Stimulated activated CD8-positive, alpha-beta memory T cell treated with anti-CD3 and anti-CD28 coated beads, Interleukin-15, amount 100 ng/mL, for 4 hours (primary cell): Measurements from ENCODE around the gene TRIM3.

ENCODE experiments used
- DNase-seq, 2 donors: peaks; one replicate each; pipeline ENCODE4 v3.0.0-alpha.2; 2020; ENCODE audit warnings: low read depth in 2 of 2

The TRIM3 gene

DNA sequence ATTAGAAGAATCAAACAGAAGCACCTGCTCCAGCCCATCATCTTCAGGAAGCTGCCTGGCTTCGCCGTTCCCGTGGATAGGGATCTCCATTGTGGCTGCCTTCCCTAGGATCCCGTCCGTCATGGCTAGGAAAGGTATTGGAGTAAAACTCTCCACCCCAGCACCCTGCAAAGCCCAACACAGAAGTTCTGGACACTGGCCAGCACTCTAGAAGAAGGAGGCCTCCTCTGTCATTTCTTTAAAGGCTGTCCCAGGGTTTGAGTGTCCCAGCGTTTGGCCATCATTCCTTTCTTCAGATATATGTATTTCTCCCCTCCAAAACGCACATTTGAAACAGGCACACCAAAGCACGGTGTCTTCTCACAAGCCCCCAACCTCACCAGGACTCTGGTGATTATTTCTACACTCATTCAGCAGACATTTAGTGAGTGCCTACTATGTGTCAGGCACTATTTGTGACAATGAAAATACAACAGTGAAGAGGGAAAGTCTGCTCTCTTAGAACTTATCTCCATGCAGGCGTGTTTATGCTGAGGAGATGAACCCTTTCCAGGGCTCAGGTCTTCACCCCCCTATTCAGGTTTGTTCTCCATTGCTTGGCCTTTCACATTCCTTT lies 6.7 kb upstream of the TRIM3 start:
- DNase-seq = no peak

GRCh38 chr11:6476571-6476970 lies 2.8 kb upstream of the TRIM3 start:
- no peak for DNase-seq

DNA sequence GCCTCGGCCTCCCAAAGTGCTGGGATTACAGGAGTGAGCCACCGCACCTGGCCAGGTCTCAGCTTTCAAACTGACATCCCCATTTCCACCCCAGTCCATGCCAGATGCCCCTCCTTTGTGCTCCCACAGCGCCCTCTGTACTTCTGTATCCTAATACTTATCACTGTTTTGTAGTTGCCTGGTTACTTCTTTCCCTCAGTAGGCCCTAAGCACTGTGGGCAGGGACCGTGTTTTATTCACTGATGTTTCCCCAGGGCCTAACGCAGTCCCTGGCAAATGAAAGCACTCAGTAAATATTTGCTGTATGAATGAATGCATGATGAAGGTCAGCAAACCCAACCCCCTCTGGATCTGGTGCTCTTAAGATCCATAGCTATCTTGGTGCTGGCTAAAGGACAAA lies 2.2 kb upstream of the TRIM3 start:
- DNase-seq = no peak

DNA sequence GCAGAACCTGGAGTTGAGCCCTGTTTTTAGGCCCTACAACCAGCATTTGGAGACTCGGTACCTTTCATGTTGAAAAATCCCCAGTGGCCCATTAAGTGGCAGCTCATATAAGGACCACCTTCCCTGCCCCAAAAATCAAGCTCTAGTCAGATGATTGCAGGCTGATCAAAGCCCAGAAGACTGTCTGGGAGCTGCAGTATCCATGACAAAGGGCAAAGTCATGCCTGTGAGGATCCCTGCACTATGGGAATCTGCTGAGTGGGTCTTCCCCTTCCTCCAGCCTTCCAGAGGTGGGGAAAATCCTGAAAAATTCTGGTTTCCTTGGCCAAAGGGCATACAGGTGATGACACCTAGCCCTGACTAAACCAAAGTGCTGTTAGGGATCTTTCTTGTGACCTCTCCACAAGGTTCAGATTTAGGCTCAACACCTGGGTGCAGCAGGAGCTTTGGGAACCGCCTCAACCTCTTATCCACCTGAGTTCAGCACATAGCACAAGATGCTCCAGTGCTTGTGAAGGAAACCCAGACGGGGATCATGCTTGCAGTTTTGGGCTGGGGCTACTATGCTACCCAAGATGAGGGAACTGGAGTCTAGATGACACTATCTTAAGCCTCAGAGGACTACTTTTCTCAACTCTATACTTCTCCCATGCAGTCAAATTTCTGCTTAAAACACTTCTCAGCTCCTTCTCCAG lies 1.2 kb upstream of the TRIM3 start:
- DNase-seq = no peak

GRCh38 chr11:6474413-6474792 lies 662 bp upstream of the TRIM3 start:
- DNase-seq = no peak

DNA sequence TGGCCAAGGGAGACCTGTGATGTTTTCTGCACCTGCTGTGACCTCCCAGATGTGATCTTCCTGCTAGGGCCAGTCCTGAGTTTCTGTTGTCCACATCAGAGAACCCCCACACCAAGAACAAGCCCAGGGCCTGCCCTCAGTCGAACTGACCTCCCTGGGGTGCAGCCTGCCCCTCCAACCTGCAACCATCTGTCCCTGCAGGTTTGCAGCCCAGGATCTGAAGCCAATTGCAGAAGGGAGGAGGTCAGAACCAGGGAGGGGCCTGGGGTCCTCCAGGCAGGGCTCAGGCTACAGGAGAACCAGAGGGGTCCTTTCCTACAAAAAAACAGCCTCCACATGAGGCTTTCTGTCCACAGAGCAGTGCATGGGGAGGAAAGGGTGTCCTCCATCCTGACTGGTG lies 807 bp downstream of the TRIM3 start:
- no peak for DNase-seq

DNA sequence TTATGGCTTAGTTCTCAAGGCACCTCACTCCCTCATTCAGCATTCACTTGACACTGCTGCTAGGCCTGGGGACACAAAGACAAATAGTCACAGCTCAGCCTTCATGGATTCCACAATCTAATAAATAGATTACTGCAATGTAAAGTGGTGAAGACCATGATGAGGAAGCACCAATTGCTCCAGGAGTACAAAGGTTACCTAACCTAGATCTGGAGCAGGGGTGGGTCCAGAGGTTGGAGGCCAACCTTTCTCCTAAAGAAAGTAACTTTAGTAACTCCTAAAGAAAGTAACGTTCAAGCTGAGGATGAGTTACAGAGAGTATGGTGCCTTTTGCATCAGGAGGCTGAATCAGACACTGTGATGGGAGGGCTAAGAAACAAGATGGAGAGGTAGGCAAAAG lies 4.1 kb downstream of the TRIM3 start:
- DNase-seq = no peak

DNA sequence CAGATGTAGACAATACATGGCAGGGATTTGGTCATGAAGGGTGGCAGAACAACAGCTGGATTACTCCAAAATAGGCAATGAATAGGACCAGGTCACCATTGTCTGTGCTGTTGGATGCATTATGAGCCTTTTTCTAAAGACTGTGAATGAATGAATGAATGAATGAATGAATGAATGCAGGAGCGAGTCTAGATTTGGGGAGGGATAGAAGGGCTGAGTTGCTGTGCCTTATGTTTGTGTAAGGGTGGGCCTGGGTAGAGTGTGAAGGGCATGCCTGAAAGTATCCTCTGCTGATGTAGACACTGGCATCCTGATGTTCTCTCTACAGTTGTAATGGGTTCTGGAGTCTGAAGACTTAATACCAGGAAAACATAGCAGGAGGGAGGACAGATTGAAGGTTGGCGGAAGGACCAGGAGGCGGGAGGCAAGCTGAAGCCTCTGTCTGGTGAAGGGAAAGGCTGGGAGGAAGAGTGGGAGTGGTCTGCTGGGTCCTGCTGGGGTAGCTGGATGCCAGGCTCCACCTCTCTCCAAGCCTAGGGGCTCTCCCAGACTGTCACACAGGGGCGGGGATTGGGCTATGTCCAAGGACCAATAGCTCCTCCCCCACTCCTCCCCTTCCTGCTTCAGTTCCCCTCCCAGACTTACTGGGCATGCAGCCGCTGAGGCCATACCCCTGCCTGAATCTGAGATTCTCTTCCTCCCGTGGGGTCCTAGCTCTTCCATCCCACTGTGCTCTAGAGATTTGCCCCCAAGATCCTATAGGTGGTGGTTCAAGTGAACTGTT lies 4.8 kb downstream of the TRIM3 start:
- DNase-seq = no peak

DNA sequence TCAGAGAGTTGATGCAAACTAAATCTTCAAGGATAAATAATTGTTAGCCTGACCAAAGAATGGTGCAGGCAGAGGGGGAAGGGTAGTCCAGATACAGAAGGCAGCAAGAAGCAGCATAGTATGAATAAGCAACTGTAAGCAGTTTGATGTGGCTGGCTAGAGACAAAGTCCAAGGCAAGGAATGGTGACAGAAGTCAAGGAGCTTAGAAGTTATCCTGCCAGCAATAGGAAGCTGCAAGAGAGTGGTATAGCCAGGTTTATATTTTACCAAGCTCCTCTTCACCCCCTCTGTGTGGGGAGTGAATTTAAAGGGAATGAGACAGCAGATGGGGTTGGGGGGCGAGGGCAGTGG lies 14.7 kb downstream of the TRIM3 start:
- no peak for DNase-seq

GRCh38 chr11:6458352-6459098 lies 15.2 kb downstream of the TRIM3 start:
- no peak for DNase-seq

DNA sequence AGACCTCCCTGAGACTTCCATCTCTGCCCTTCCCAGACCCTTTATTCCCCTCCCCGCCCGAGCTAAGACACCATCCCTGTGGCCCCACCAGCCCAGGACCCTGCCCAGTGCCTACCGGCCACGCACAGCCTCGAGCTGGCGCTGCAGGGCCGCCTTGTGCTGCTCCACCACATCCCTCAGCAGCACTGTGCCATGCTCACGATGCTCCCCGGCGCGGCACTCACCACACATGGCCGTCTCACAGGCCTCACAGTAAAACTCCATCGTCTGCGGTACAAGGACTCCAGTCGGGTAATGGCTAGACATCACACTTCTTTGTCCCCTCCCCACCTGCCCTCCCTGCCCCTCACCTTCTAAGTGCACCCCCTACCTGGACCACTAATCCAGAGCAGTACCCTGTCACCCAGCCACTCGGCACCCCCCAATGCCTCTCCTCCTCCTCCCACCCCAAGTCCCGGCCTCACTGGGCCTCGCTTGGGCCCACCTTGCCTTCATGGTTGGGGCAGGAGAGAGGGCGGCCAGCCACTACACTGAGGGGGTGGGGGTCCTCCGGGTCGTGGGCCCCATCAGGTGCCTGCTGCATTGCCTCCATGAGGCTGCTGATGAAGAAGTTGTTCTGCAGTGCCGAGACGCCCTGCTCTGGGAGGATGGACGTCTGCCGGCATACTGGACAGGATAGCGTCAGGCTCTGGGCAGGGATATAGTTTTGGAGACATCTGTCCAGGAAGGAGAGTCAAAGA lies 16.0 kb downstream of the TRIM3 start:
- DNase-seq = no peak

GRCh38 chr11:6456361-6457073 lies 17.2 kb downstream of the TRIM3 start:
- DNase-seq = no peak

- DNase-seq = no peak
These were observed 18.7 kb downstream of the TRIM3 start for GRCh38 chr11:6455070-6455469.

- no peak for DNase-seq
These were observed 20.6 kb downstream of the TRIM3 start for GRCh38 chr11:6453152-6453551.

- no peak for DNase-seq
These were observed 21.5 kb downstream of the TRIM3 start for GRCh38 chr11:6452219-6452618.

DNA sequence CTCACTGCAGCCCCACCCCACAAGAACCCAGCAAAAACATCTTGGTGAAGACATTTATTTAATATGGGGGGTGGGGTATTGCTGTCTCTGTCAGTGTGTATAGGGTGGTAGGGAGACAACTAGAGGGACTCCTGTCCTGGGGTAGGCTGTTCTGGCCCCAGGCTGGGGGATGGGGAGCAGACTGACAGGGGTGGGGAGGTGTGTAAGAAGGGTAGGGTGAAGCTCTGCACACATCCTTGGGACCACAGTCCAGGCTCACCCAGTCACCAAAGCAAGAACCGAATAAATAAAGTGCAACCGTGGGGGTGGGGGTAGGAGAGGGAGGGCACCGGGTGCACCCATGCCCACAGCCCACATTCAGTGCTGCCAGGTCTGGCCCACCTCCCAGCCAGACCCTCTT lies 25.2 kb downstream of the TRIM3 start:
- DNase-seq = no peak

GRCh38 chr11:6443269-6444003 lies 30.3 kb downstream of the TRIM3 start:
- peak in 1 of 2 donors; percentile 27 for DNase-seq

GRCh38 chr11:6442441-6442840 lies 31.3 kb downstream of the TRIM3 start:
- no peak for DNase-seq

GRCh38 chr11:6440906-6441358 lies 32.8 kb downstream of the TRIM3 start, which contains the start of gene HPX:
TSS of gene HPX (minus strand) at chr11:6440987. CDS start at chr11:6440963, 24 bp downstream.
- DNase-seq = no peak

DNA sequence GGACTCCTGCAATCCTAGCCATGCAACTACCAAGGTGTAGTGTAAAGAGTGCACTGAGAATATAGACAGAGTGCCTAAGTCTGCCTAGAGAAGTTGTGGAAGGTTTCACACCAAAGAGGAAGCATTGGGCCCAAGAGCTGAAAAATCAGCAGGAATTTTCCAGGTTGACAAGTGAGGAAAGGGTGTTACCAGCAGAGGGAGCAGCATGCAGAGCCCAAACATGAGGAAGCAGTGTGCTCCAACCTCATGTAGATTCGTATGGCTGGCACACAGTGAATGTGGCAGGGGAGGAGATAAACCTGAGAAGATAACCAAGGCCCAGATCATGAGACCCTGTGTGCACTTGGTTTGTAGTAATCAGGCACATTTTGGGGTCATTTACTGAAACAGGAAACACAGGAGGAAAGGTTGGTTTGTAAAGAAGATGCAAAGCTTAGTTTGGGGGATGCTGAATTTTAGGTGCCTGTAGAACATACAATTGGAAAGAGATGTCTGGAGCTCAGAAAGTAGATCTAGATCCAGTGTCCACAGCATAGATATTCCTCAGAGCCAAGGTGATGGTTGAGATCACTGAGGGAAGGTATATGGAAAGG lies 34.7 kb downstream of the TRIM3 start:
- no peak for DNase-seq
